H9 (cell line): ENCODE results near the gene MYO7A. TPM values are rescaled to one million over a fixed set of nuclear protein-coding genes. Genes with fewer than 3 reads are reported as not detected.

Source experiments
- DNase-seq: peaks from one replicate; pipeline ENCODE4 v3.0.0-alpha.2; 2017
- H2AFZ ChIP-seq: one replicate; pipeline ENCODE4 v1.6.1; 2013; ENCODE audit warnings: mild to moderate bottlenecking, low read length, control low read depth, moderate library complexity
- H2AK5ac ChIP-seq: 2 replicates; pipeline ENCODE4 v1.6.1; 2013; ENCODE audit warnings: low read length, control low read depth, mixed read lengths; ENCODE audit not compliant: insufficient read length
- H2BK120ac ChIP-seq: one replicate; pipeline ENCODE4 v1.6.1; 2013; ENCODE audit warnings: low read depth, mild to moderate bottlenecking, low read length, control low read depth, inconsistent platforms; ENCODE audit not compliant: poor library complexity, severe bottlenecking
- H2BK12ac ChIP-seq: 2 replicates; pipeline ENCODE4 v1.6.1; 2013; ENCODE audit warnings: low read length, control low read depth, mixed read lengths, low read depth; ENCODE audit not compliant: insufficient read length
- H2BK15ac ChIP-seq: 2 replicates; pipeline ENCODE4 v1.6.1; 2013; ENCODE audit warnings: low read depth, low read length, control low read depth
- H2BK20ac ChIP-seq: one replicate; pipeline ENCODE4 v1.6.1; 2013; ENCODE audit warnings: low read depth, mild to moderate bottlenecking, low read length, control low read depth, inconsistent platforms; ENCODE audit not compliant: poor library complexity, severe bottlenecking
- H2BK5ac ChIP-seq: 2 replicates; pipeline ENCODE4 v1.6.1; 2013; ENCODE audit warnings: low read length, control low read depth, mixed read lengths; ENCODE audit not compliant: insufficient read length
- H3K14ac ChIP-seq: 2 replicates; pipeline ENCODE4 v1.6.1; 2013; ENCODE audit warnings: low read length, control low read depth; ENCODE audit not compliant: insufficient read depth
- H3K18ac ChIP-seq: 2 replicates; pipeline ENCODE4 v1.6.1; 2013; ENCODE audit warnings: low read depth, mild to moderate bottlenecking, mixed read lengths, low read length, control low read depth; ENCODE audit not compliant: insufficient read length
- H3K23ac ChIP-seq: 2 replicates; pipeline ENCODE4 v1.6.1; 2013; ENCODE audit warnings: low read length, control low read depth, mixed read lengths, low read depth; ENCODE audit not compliant: insufficient read length
- H3K23me2 ChIP-seq: 2 replicates; pipeline ENCODE4 v1.6.1; 2013; ENCODE audit warnings: low read depth, mild to moderate bottlenecking, mixed read lengths, low read length, control low read depth; ENCODE audit not compliant: insufficient read length, poor library complexity, severe bottlenecking
- H3K27ac ChIP-seq: 2 replicates; pipeline ENCODE4 v1.5.1; 2013; ENCODE audit warnings: low read length, control low read depth, mixed read lengths, low read depth; ENCODE audit not compliant: insufficient read length
- H3K27me3 ChIP-seq: 2 replicates; pipeline ENCODE4 v1.6.1; 2013; ENCODE audit warnings: low read length, control low read depth, inconsistent platforms; ENCODE audit not compliant: insufficient read depth
- H3K4ac ChIP-seq: 2 replicates; pipeline ENCODE4 v1.6.1; 2013; ENCODE audit warnings: low read depth, mild to moderate bottlenecking, control low read depth, inconsistent platforms, low read length, moderate library complexity
- H3K4me1 ChIP-seq: 2 replicates; pipeline ENCODE4 v1.6.1; 2013; ENCODE audit warnings: low read length, control low read depth, inconsistent platforms; ENCODE audit not compliant: insufficient read depth
- H3K4me2 ChIP-seq: 2 replicates; pipeline ENCODE4 v1.6.1; 2013; ENCODE audit warnings: low read length, control low read depth, mixed read lengths; ENCODE audit not compliant: insufficient read length, insufficient read depth
- H3K56ac ChIP-seq: 2 replicates; pipeline ENCODE4 v1.6.1; 2013; ENCODE audit warnings: low read depth, mild to moderate bottlenecking, mixed read lengths, low read length, control low read depth; ENCODE audit not compliant: insufficient read length
- H3K79me1 ChIP-seq: 2 replicates; pipeline ENCODE4 v1.6.1; 2013; ENCODE audit warnings: low read depth, mild to moderate bottlenecking, moderate library complexity, low read length, control low read depth, inconsistent platforms; ENCODE audit not compliant: insufficient read depth, poor library complexity, severe bottlenecking
- H3K79me2 ChIP-seq: 2 replicates; pipeline ENCODE4 v1.6.1; 2013; ENCODE audit warnings: low read length, control low read depth, inconsistent platforms; ENCODE audit not compliant: insufficient read depth
- H3K9ac ChIP-seq: 2 replicates; pipeline ENCODE4 v1.6.1; 2013; ENCODE audit warnings: low read length, control low read depth, mixed read lengths; ENCODE audit not compliant: insufficient read length; ENCODE audit errors: extremely low read depth
- H3K9me3 ChIP-seq: one replicate; pipeline ENCODE4 v1.6.1; 2013; ENCODE audit warnings: low read depth, low read length, inconsistent platforms; ENCODE audit not compliant: control insufficient read depth
- H3T11ph ChIP-seq: one replicate; pipeline ENCODE4 v1.6.1; 2013; ENCODE audit warnings: mild to moderate bottlenecking, low read length, control low read depth, inconsistent platforms
- H4K20me1 ChIP-seq: one replicate; pipeline ENCODE4 v1.6.1; 2013; ENCODE audit not compliant: control insufficient read depth, insufficient read length, insufficient read depth
- H4K5ac ChIP-seq: 2 replicates; pipeline ENCODE4 v1.6.1; 2013; ENCODE audit warnings: low read depth, mild to moderate bottlenecking, mixed read lengths, low read length, control low read depth; ENCODE audit not compliant: insufficient read length
- H4K8ac ChIP-seq: replicated peaks from 2 replicates; pipeline ENCODE4 v1.6.1; 2013; ENCODE audit warnings: low read length, control low read depth, mixed read lengths, low read depth; ENCODE audit not compliant: insufficient read length
- H4K91ac ChIP-seq: 2 replicates; pipeline ENCODE4 v1.6.1; 2013; ENCODE audit warnings: low read depth, mild to moderate bottlenecking, moderate library complexity, mixed read lengths, low read length, control low read depth; ENCODE audit not compliant: insufficient read length
- H3K27ac Mint-ChIP-seq, 3 experiments: 2 replicates in 2 of 3; 3 replicates in 1 of 3; pipeline ENCODE4 v1.8.0; 2020 to 2021; ENCODE audit warnings: mixed read lengths in 3 of 3, mild to moderate bottlenecking in 1 of 3, moderate library complexity in 1 of 3
- H3K27me3 Mint-ChIP-seq: 2 replicates; pipeline ENCODE4 v1.8.0; 2021; ENCODE audit warnings: low read depth, mild to moderate bottlenecking, moderate library complexity, mixed read lengths
- H3K36me3 Mint-ChIP-seq, 3 experiments: 2 replicates in 2 of 3; 3 replicates in 1 of 3; pipeline ENCODE4 v1.8.0; 2020 to 2021; ENCODE audit warnings: low read depth in 3 of 3, mixed read lengths in 3 of 3; ENCODE audit not compliant: insufficient read depth in 1 of 3
- H3K4me1 Mint-ChIP-seq, 2 experiments: 2 replicates each; pipeline ENCODE4 v1.8.0; 2020; ENCODE audit warnings: mixed read lengths in 2 of 2
- H3K4me3 Mint-ChIP-seq, 2 experiments: 2 replicates in 1 of 2; 3 replicates in 1 of 2; pipeline ENCODE4 v1.8.0; 2020 to 2021; ENCODE audit warnings: mild to moderate bottlenecking in 2 of 2, mixed read lengths in 2 of 2, moderate library complexity in 1 of 2
- H3K9me3 Mint-ChIP-seq, 2 experiments: 2 replicates in 1 of 2; 3 replicates in 1 of 2; pipeline ENCODE4 v1.8.0; 2020; ENCODE audit warnings: mild to moderate bottlenecking in 2 of 2, mixed read lengths in 2 of 2, moderate library complexity in 1 of 2
- CTCF ChIP-seq: fragments of 200-600 bp; sonication (generic); conservative IDR thresholded peaks from 3 replicates; pipeline ENCODE4 v1.8.0; 2021; ENCODE audit warnings: antibody characterized with exemption, mild to moderate bottlenecking
- WGBS: extraction: QIAGEN DNeasy Blood & Tissue Kit; methylation state at CpG from one replicate; pipeline ENCODE4 v1.1.7; 2013; ENCODE audit warnings: missing lambda C conversion rate, low lambda C conversion rate, mixed read lengths; ENCODE audit not compliant: insufficient read length; ENCODE audit errors: extremely low coverage; 5-methylcytosine and 5-hydroxymethylcytosine counted together
- total RNA-seq: library from RNA; stranded (reverse); gene quantifications from 2 replicates; pipeline ENCODE4 v1.2.1, GENCODE V29; 2021

Gene MYO7A
- total RNA-seq, 1 experiment from 2014 or later = 1.6 TPM

GRCh38 chr11:77118971-77119370 lies 9.1 kb upstream of the MYO7A start:
- no peak overlapping the region for H4K8ac ChIP-seq
- no peak overlapping the region for H2BK5ac ChIP-seq
- no peak overlapping the region for H3K9ac ChIP-seq
- H3K4ac ChIP-seq = no peak overlapping the region
- no peak overlapping the region for H4K5ac ChIP-seq
- H3K56ac ChIP-seq = no peak overlapping the region
- no peak overlapping the region for H2BK15ac ChIP-seq
- H3K23me2 ChIP-seq = no peaks in the 10 kb centered on the region
- H2BK12ac ChIP-seq = no peak overlapping the region
- no peaks in the 10 kb centered on the region; a peak in 1 of 4 replicates for H3K4me1 Mint-ChIP-seq
- H3K23ac ChIP-seq = no peak overlapping the region
- no peak overlapping the region for H2BK120ac ChIP-seq
- no peaks in the 10 kb centered on the region for H3K79me2 ChIP-seq
- no peak overlapping the region for H3K27ac Mint-ChIP-seq
- no peak for DNase-seq
- H3K9me3 ChIP-seq = no peaks in the 10 kb centered on the region
- no peaks in the 10 kb centered on the region for H3K79me1 ChIP-seq
- H3K4me3 Mint-ChIP-seq = no peak overlapping the region
- H3K4me2 ChIP-seq = no peak overlapping the region
- H3T11ph ChIP-seq = no peak overlapping the region
- no peak for TF ChIP-seq CTCF
- no peaks in the 10 kb centered on the region for H4K20me1 ChIP-seq
- H3K4me1 ChIP-seq = no peaks in the 10 kb centered on the region
- H3K14ac ChIP-seq = no peak overlapping the region
- no peak overlapping the region for H3K27ac ChIP-seq
- no peak overlapping the region for H2AFZ ChIP-seq
- no peak overlapping the region for H2AK5ac ChIP-seq
- H3K36me3 Mint-ChIP-seq = peaks cover 3 to 10% (median 5%) of the 10 kb centered on the region in 3 experiments; a peak in 6 of 7 replicates
- no CpG with 5 or more reads among the region's 12 CpGs for WGBS
- H4K91ac ChIP-seq = no peak overlapping the region
- no peaks in the 10 kb centered on the region for H3K27me3 ChIP-seq
- no peaks in the 10 kb centered on the region for H3K27me3 Mint-ChIP-seq
- no peak overlapping the region for H3K18ac ChIP-seq
- H2BK20ac ChIP-seq = no peak overlapping the region
- no peaks in the 10 kb centered on the region for H3K9me3 Mint-ChIP-seq
